GM10847 (cell line): ENCODE measurements around the gene ARID5B.

ENCODE experiments used
- POLR2A ChIP-seq: IDR thresholded peaks from 2 replicates; pipeline ENCODE4 v1.6.1; 2011; ENCODE audit not compliant: insufficient read length; ENCODE audit errors: extremely low read depth

The ARID5B gene

DNA sequence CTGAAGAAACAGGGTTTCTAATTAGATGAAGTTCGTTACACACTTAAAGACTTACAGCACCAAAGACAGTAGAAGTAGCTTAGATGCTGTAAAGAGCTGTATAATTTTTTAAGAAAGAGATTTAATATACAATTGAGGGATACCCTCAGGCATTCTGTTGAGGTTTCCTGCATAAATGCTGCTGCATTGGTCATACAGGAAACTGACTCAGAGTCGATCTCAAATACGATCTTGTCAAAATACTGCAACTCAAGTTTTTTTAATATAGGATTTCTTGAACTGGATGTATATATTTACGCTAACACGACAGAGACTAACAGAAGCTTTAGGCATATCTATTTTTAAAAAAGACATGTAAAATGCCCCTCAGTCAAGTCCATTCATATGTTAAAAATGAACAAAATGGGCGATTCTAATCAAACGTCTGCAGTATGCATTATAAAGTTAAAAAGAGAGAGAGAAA, 2.4 kb upstream of the ARID5B start:
- no peak for TF ChIP-seq POLR2A

GRCh38 chr10:61899663-61899996, 1.9 kb upstream of the ARID5B start:
- TF ChIP-seq POLR2A, result no peak

- peak; percentile 92 for TF ChIP-seq POLR2A
These were observed 1.3 kb upstream of the ARID5B start for GRCh38 chr10:61899997-61900828.

GRCh38 chr10:61901829-61902444, 438 bp downstream of the ARID5B start:
- TF ChIP-seq POLR2A, result peak; percentile 3

- no peak for TF ChIP-seq POLR2A
These were observed 1.1 kb downstream of the ARID5B start for GRCh38 chr10:61902445-61903220.

- TF ChIP-seq POLR2A, result peak; percentile 55
These were observed 1.9 kb downstream of the ARID5B start for GRCh38 chr10:61903221-61903927.

GRCh38 chr10:61903928-61904344, 2.4 kb downstream of the ARID5B start:
- TF ChIP-seq POLR2A, result no peak

DNA sequence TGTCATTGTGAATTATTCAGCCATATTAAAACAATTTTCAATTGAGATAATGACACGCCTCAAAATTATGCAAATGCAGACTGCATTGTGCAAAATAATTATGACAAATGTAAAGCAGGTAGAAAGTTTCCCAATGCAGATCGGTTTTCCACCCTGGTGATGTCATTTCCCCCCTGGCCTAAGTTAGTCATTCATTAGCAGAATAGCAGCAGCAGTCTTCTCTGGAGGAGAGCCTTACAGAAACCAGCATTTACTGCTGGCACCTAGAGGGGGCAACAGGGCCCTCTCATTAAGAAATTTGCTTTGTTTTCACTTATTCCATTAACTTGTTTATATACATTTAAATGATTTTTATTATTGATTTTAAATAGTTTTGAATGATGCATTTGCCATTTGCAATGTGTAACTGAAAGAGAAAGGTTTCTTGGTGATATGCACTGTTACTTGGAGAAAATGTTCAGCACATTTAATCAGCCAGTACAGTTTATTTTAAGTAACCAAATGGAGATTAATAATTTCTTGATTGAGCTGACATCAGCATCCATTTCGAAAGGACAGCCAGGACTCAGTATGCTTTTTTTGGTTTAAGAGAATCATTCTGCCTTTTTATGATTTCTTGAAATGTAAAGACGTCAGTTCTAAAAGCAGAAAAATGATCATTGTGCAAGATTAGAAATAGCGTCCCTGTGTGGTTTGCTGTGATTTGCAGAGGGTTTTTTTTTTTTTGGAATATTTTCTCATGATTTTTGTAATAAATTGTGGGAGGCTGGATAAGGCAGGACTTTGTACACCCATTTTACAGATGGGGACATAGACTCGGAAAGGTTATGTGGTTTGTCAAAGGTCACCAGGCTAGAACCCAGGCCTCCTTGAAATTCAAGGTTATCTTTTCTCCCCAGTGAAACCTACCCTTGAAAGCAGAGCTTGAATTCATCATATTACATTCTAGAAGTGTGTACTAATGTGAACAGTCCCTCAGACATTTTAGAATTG, 3.5 kb downstream of the ARID5B start:
- no peak for TF ChIP-seq POLR2A

GRCh38 chr10:61905837-61906561, 4.5 kb downstream of the ARID5B start:
- TF ChIP-seq POLR2A, result no peak

DNA sequence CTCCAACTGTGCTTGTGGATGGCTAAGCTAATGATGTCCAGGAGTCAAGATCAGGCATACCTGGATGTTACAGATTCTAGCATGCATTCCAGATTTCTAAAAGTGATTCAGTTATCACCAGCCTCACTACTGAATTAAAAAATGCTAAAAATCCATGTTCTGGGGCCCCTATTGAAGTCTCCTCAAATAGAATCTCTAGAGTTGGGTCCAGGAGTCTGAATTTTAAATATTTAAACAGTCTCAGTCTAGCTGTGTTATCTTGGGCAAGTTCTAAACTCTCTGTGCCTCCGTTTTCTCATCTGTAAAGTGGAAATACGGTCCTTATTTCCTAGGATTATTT, 5.0 kb downstream of the ARID5B start:
- no peak for TF ChIP-seq POLR2A

- no peak for TF ChIP-seq POLR2A
These were observed 5.5 kb downstream of the ARID5B start for GRCh38 chr10:61907011-61907410.

- TF ChIP-seq POLR2A, result no peak
These were observed 6.1 kb downstream of the ARID5B start for GRCh38 chr10:61907587-61907986.

GRCh38 chr10:61910226-61910805, 8.8 kb downstream of the ARID5B start:
- no peak for TF ChIP-seq POLR2A

- no peak for TF ChIP-seq POLR2A
These were observed 9.4 kb downstream of the ARID5B start for GRCh38 chr10:61910894-61911293.

DNA sequence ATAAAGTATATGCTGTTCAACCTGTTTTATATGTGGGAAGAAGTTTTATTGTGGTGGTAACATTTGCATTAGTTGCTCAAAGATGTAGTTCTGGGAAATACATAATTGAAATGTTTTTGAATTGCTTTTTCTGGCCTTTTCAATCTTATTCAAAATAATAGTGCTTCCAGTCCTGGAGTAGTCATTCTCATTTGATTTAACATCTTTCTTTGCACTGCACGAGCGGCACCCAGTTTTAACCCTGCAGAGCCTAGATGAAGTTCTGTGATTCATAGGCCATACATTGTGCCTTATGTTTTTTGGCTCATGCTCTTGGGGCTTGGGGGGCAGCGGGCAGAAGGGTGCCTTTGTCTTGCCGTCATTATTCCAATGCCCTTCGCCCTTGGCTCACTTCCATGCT, 9.9 kb downstream of the ARID5B start:
- TF ChIP-seq POLR2A, result no peak
